Measurements from ENCODE around the gene KRTAP2-2.
"Not testable (repeated sequence)": the region's sequence is repeated elsewhere in the genome, so short reads cannot be mapped to it uniquely, and the experiment has no call there.

Gene KRTAP2-2

GRCh38 chr17:41064301-41064700 lies 9.3 kb upstream of the KRTAP2-2 start:
- no peak for DNase-seq

GRCh38 chr17:41063449-41063848 lies 8.4 kb upstream of the KRTAP2-2 start:
- DNase-seq: no peak

- no peak for DNase-seq
These were observed 6.9 kb upstream of the KRTAP2-2 start for GRCh38 chr17:41061964-41062363.

- no peak for DNase-seq
These were observed 5.1 kb upstream of the KRTAP2-2 start, which contains the start of gene KRTAP2-3 for GRCh38 chr17:41060052-41060604. TSS of gene KRTAP2-3 (minus strand) at chr17:41060114. CDS start at chr17:41060050, 64 bp downstream.

- DNase-seq: not testable (repeated sequence)
These were observed 4.4 kb upstream of the KRTAP2-2 start for GRCh38 chr17:41059276-41060051.

GRCh38 chr17:41058741-41059140 lies 3.7 kb upstream of the KRTAP2-2 start:
- DNase-seq: no peak

GRCh38 chr17:41057547-41057946 lies 2.5 kb upstream of the KRTAP2-2 start:
- no peak for DNase-seq

- DNase-seq: not testable (repeated sequence)
These were observed 474 bp downstream of the KRTAP2-2 start for GRCh38 chr17:41054556-41054955.

- no peak for DNase-seq
These were observed 1.0 kb downstream of the KRTAP2-2 start for GRCh38 chr17:41054025-41054424.

- DNase-seq: no peak
These were observed 2.5 kb downstream of the KRTAP2-2 start for GRCh38 chr17:41052566-41052965.

GRCh38 chr17:41049110-41049509 lies 5.9 kb downstream of the KRTAP2-2 start:
- DNase-seq: no peak

- no peak for DNase-seq
These were observed 6.6 kb downstream of the KRTAP2-2 start for GRCh38 chr17:41048441-41048840.

- not testable (repeated sequence) for DNase-seq
These were observed 8.1 kb downstream of the KRTAP2-2 start, which contains the start of gene KRTAP2-1 for GRCh38 chr17:41046735-41047465. TSS of gene KRTAP2-1 (minus strand) at chr17:41047316. CDS start at chr17:41047267, 49 bp downstream.

GRCh38 chr17:41042953-41043352 lies 12.1 kb downstream of the KRTAP2-2 start:
- DNase-seq: no peak

- DNase-seq: not testable (repeated sequence)
These were observed 14.1 kb downstream of the KRTAP2-2 start, which contains the start of gene KRTAP1-1 for GRCh38 chr17:41040783-41041571. TSS of gene KRTAP1-1 (minus strand) at chr17:41041450. CDS start at chr17:41041397, 53 bp downstream.

- no peak for DNase-seq
These were observed 17.1 kb downstream of the KRTAP2-2 start for GRCh38 chr17:41037853-41038350.

- not testable (repeated sequence) for DNase-seq
These were observed 20.6 kb downstream of the KRTAP2-2 start, which contains the start of gene KRTAP1-3 for GRCh38 chr17:41034346-41034935. TSS of gene KRTAP1-3 (minus strand) at chr17:41034874. CDS start at chr17:41034821, 53 bp downstream.

GRCh38 chr17:41029633-41030245 lies 25.3 kb downstream of the KRTAP2-2 start, which contains the start of gene KRTAP1-4:
TSS of gene KRTAP1-4 (minus strand) at chr17:41030195. CDS start at chr17:41030078, 117 bp downstream.
- DNase-seq: no peak

- no peak for DNase-seq
These were observed 28.1 kb downstream of the KRTAP2-2 start, which contains the start of gene KRTAP1-5 for GRCh38 chr17:41026715-41027471. TSS of gene KRTAP1-5 (minus strand) at chr17:41027208. CDS start at chr17:41027155, 53 bp downstream.

- no peak for DNase-seq
These were observed 30.3 kb downstream of the KRTAP2-2 start for GRCh38 chr17:41024697-41025096.

Measured in activated gamma-delta T cell (primary cell).